ENCODE measurements around the gene C5orf46.

Gene C5orf46

GRCh38 chr5:147856801-147857200 lies 49.5 kb downstream of the C5orf46 start:
- H3K79me2 ChIP-seq (ENCODE audit: low read length), result no peaks in the 10 kb centered on the region
- H3K4me2 ChIP-seq (ENCODE audit: low read length), result no peak overlapping the region
- H3K27me3 ChIP-seq (ENCODE audit: low read depth, low read length), result no peaks in the 10 kb centered on the region; the same call in 1 of the 2 replicates
- H3K36me3 ChIP-seq (replicated peaks; ENCODE audit: low read depth, low read length), result no peaks in the 10 kb centered on the region
- H2AFZ ChIP-seq (ENCODE audit: low read depth, low read length), result no peak overlapping the region
- no peak overlapping the region for H3K9ac ChIP-seq (ENCODE audit: low read length)
- no peaks in the 10 kb centered on the region for H4K20me1 ChIP-seq (ENCODE audit: insufficient read depth, low read length)
- no peak overlapping the region for H3K4me3 ChIP-seq (ENCODE audit: low read length)
- H3K9me3 ChIP-seq (ENCODE audit: insufficient read depth, low read length), result no peaks in the 10 kb centered on the region
- TF ChIP-seq EZH2phosphoT487 (IDR thresholded peaks at IDR 0.05; ENCODE audit: low read depth) (no peak), CTCF (IDR thresholded peaks at IDR 0.05; ENCODE audit: low read depth, low read length) (no peak)
- no peaks in the 10 kb centered on the region for H3K4me1 ChIP-seq (ENCODE audit: low read length)
- no peak overlapping the region for H3K27ac ChIP-seq (ENCODE audit: low read length)

GRCh38 chr5:147855774-147856069 lies 50.6 kb downstream of the C5orf46 start:
- no peaks in the 10 kb centered on the region for H3K79me2 ChIP-seq (ENCODE audit: low read length)
- no peaks in the 10 kb centered on the region; the same call in 1 of the 2 replicates for H3K27me3 ChIP-seq (ENCODE audit: low read depth, low read length)
- no peaks in the 10 kb centered on the region for H3K4me1 ChIP-seq (ENCODE audit: low read length)
- no peaks in the 10 kb centered on the region for H3K36me3 ChIP-seq (replicated peaks; ENCODE audit: low read depth, low read length)
- no peak overlapping the region for H2AFZ ChIP-seq (ENCODE audit: low read depth, low read length)
- H3K4me2 ChIP-seq (ENCODE audit: low read length), result no peak overlapping the region
- H3K4me3 ChIP-seq (ENCODE audit: low read length), result no peak overlapping the region
- H3K27ac ChIP-seq (ENCODE audit: low read length), result no peak overlapping the region
- no peaks in the 10 kb centered on the region for H3K9me3 ChIP-seq (ENCODE audit: insufficient read depth, low read length)
- TF ChIP-seq CTCF (IDR thresholded peaks at IDR 0.05; ENCODE audit: low read depth, low read length) (no peak), EZH2phosphoT487 (IDR thresholded peaks at IDR 0.05; ENCODE audit: low read depth) (no peak)
- H4K20me1 ChIP-seq (ENCODE audit: insufficient read depth, low read length), result no peaks in the 10 kb centered on the region
- H3K9ac ChIP-seq (ENCODE audit: low read length), result no peak overlapping the region

- no peaks in the 10 kb centered on the region for H3K9me3 ChIP-seq (ENCODE audit: insufficient read depth, low read length)
- H3K27me3 ChIP-seq (ENCODE audit: low read depth, low read length), result no peaks in the 10 kb centered on the region; the same call in 1 of the 2 replicates
- no peak overlapping the region for H3K4me3 ChIP-seq (ENCODE audit: low read length)
- H3K79me2 ChIP-seq (ENCODE audit: low read length), result no peaks in the 10 kb centered on the region
- no peak overlapping the region for H3K27ac ChIP-seq (ENCODE audit: low read length)
- no peak overlapping the region for H3K4me2 ChIP-seq (ENCODE audit: low read length)
- H3K9ac ChIP-seq (ENCODE audit: low read length), result no peak overlapping the region
- H4K20me1 ChIP-seq (ENCODE audit: insufficient read depth, low read length), result no peaks in the 10 kb centered on the region
- H3K36me3 ChIP-seq (replicated peaks; ENCODE audit: low read depth, low read length), result no peaks in the 10 kb centered on the region
- H2AFZ ChIP-seq (ENCODE audit: low read depth, low read length), result no peak overlapping the region
- no peaks in the 10 kb centered on the region for H3K4me1 ChIP-seq (ENCODE audit: low read length)
- TF ChIP-seq CTCF (IDR thresholded peaks at IDR 0.05; ENCODE audit: low read depth, low read length) (no peak), EZH2phosphoT487 (IDR thresholded peaks at IDR 0.05; ENCODE audit: low read depth) (no peak)
These were observed 51.2 kb downstream of the C5orf46 start for GRCh38 chr5:147854894-147855773.

GRCh38 chr5:147854331-147854730 lies 52.0 kb downstream of the C5orf46 start:
- TF ChIP-seq EZH2phosphoT487 (IDR thresholded peaks at IDR 0.05; ENCODE audit: low read depth) (no peak), CTCF (IDR thresholded peaks at IDR 0.05; ENCODE audit: low read depth, low read length) (no peak)
- H4K20me1 ChIP-seq (ENCODE audit: insufficient read depth, low read length), result no peaks in the 10 kb centered on the region
- H2AFZ ChIP-seq (ENCODE audit: low read depth, low read length), result no peak overlapping the region
- no peak overlapping the region for H3K9ac ChIP-seq (ENCODE audit: low read length)
- no peaks in the 10 kb centered on the region for H3K36me3 ChIP-seq (replicated peaks; ENCODE audit: low read depth, low read length)
- H3K4me3 ChIP-seq (ENCODE audit: low read length), result no peak overlapping the region
- no peaks in the 10 kb centered on the region for H3K4me1 ChIP-seq (ENCODE audit: low read length)
- H3K27ac ChIP-seq (ENCODE audit: low read length), result no peak overlapping the region
- no peak overlapping the region for H3K4me2 ChIP-seq (ENCODE audit: low read length)
- H3K79me2 ChIP-seq (ENCODE audit: low read length), result no peaks in the 10 kb centered on the region
- H3K9me3 ChIP-seq (ENCODE audit: insufficient read depth, low read length), result no peaks in the 10 kb centered on the region
- H3K27me3 ChIP-seq (ENCODE audit: low read depth, low read length), result no peaks in the 10 kb centered on the region; the same call in 1 of the 2 replicates

Measured in OCI-LY3 (cell line).